Adrenal gland (tissue), 5 donors: ENCODE measurements around the gene LDAF1.

Experiments used
- CTCF ChIP-seq, 6 experiments: fragments of 450-650 bp in 4 of 6; fragments of 200-600 bp in 2 of 6; sonication (generic) in 1 of 6; IDR thresholded peaks; 1 replicate in 5 of 6; 2 replicates in 1 of 6; pipeline versions ENCODE4 v1.5.1 to v1.8.0; 2016 to 2021; ENCODE audit warnings: antibody characterized with exemption in 6 of 6, mild to moderate bottlenecking in 2 of 6, moderate library complexity in 1 of 6
- POLR2A ChIP-seq, 2 donors: fragments of 450-650 bp; IDR thresholded peaks; one replicate each; pipeline ENCODE4 v1.6.1; 2017; ENCODE audit warnings: antibody characterized with exemption in 2 of 2, mild to moderate bottlenecking in 2 of 2, moderate library complexity in 1 of 2
- donor health status: DM: no; HTN: no; CAD: no.

- TF ChIP-seq CTCF (IDR thresholded peaks at IDR 0.05) = no peak
- no peak for TF ChIP-seq POLR2A (IDR thresholded peaks at IDR 0.05)
These were observed 64.2 kb downstream of the LDAF1 start for GRCh38 chr16:21222495-21223337.
